Lower leg skin (tissue), 4 donors: ENCODE data around the gene GLUL. TPM values are rescaled to one million over a fixed set of nuclear protein-coding genes. Genes with fewer than 3 reads are reported as not detected.

ENCODE experiments used
- DNase-seq, 2 donors: peaks; one replicate each; pipeline ENCODE4 v3.0.0-alpha.2; 2019; ENCODE audit warnings: low spot score in 2 of 2
- H3K4me3 ChIP-seq: fragments of 200-600 bp; sonication (generic); 2 replicates; pipeline ENCODE4 v1.5.1; 2017; ENCODE audit warnings: mild to moderate bottlenecking, low read depth; ENCODE audit not compliant: poor library complexity, severe bottlenecking
- POLR2A ChIP-seq, 2 donors: fragments of 450-650 bp; IDR thresholded peaks; one replicate each; pipeline ENCODE4 v1.6.1; 2016 to 2017; ENCODE audit warnings: antibody characterized with exemption in 2 of 2, mild to moderate bottlenecking in 1 of 2, moderate library complexity in 1 of 2
- WGBS, 2 donors: methylation state at CpG; one replicate each; pipeline ENCODE4 v1.1.5; 2018; 5-methylcytosine and 5-hydroxymethylcytosine counted together
- intact Hi-C: fragments of 100-400 bp; cut with DNase I; formaldehyde crosslinking; loops from one replicate; pipeline ENCODE4 v1.15.0; 2023; ENCODE audit warnings: low total_unique reads
- total RNA-seq, 4 donors: library from RNA; depleted of rRNA; stranded (reverse); fragments of >200 nt; gene quantifications; one replicate each; pipeline ENCODE4 v1.1.0, GENCODE V29; 2016
- TF ChIP-seq, protein P1 (sequence below), 3 donors: fragments of 450-650 bp; IDR thresholded peaks; one replicate each; pipeline ENCODE4 v1.5.1; 2016; ENCODE audit warnings: antibody characterized with exemption in 3 of 3, mild to moderate bottlenecking in 3 of 3, moderate library complexity in 2 of 3

Gene GLUL
- total RNA-seq, 4 donors from 2014 or later, result 962 to 2,018 (median 1,391) TPM

DNA sequence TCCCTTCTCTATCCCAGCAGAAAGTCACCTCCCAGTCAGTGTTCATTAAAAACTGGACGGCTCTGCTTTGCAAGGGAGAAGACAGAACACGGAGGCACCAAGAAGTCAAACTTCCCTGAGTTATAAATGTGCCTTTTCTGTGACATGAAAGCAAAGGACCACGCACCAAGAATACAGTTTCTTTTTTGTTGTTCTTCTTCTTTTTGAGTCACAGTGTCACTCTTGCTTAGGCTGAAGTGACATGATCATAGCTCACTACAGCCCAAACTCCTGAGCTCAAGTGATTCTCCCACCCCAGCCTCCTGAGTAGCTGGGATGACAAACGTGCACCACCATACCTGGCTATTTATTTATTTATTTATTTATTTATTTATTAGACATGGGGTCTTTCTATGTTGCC is 22.7 kb downstream of the GLUL start:
- no peak for TF ChIP-seq POLR2A (IDR thresholded peaks at IDR 0.05)
- TF ChIP-seq, protein P1, sequence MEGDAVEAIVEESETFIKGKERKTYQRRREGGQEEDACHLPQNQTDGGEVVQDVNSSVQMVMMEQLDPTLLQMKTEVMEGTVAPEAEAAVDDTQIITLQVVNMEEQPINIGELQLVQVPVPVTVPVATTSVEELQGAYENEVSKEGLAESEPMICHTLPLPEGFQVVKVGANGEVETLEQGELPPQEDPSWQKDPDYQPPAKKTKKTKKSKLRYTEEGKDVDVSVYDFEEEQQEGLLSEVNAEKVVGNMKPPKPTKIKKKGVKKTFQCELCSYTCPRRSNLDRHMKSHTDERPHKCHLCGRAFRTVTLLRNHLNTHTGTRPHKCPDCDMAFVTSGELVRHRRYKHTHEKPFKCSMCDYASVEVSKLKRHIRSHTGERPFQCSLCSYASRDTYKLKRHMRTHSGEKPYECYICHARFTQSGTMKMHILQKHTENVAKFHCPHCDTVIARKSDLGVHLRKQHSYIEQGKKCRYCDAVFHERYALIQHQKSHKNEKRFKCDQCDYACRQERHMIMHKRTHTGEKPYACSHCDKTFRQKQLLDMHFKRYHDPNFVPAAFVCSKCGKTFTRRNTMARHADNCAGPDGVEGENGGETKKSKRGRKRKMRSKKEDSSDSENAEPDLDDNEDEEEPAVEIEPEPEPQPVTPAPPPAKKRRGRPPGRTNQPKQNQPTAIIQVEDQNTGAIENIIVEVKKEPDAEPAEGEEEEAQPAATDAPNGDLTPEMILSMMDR (IDR thresholded peaks at IDR 0.05), result no peak
- WGBS, 2 donors, result 66 to 73% methylated on average over 4 of the region's 4 CpGs
- no peak for DNase-seq
- intact Hi-C loops, result no loop called here
- H3K4me3 ChIP-seq, result no peak overlapping the region

DNA sequence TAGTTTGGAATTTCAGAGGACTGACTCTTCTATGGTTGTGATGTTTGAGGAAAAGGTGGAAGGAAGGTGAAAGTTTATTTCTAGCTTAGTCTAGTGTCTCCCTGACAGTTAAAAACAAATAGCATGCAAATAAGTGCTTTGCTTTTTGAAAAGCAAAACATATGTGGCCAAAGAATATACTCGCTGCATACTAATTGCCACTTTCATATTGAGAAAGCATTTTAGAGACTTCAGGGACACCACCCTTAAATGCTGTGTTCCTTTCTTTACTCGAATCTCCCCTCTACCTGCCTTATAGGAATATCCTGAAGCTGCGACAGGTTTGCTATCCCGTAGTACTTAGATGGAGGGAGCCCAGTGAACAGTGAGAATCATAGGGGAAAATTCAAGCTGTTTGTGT is 23.2 kb downstream of the GLUL start:
- WGBS, 2 donors, result 44 to 60% methylated on average over 4 of the region's 4 CpGs
- TF ChIP-seq, protein P1 (IDR thresholded peaks at IDR 0.05), result no peak
- no peak for TF ChIP-seq POLR2A (IDR thresholded peaks at IDR 0.05)
- DNase-seq, result peak in 1 of 2 donors; percentile 21
- intact Hi-C loops, result no loop called here
- H3K4me3 ChIP-seq, result no peak overlapping the region

DNA sequence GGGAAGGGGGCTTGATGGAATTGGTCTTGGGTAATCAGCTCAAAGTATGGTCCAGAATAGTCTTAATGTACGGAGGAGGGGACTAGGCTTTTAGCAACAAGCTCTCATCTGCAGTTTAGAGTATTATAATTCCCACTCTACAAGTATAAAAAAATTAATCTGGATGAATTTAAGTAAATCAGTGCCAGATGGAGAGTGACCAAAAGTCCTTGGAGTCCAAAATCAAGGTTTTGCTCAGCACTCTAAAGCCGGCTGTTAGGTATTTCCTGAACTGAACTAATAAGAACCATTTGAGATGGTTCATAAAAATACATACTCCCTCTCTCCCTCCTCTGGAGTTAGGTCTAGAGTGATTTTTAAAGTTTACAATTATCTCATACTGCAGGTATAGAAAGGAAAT is 23.7 kb downstream of the GLUL start:
- intact Hi-C loops, result no loop called here
- TF ChIP-seq POLR2A (IDR thresholded peaks at IDR 0.05), result no peak
- TF ChIP-seq, protein P1 (IDR thresholded peaks at IDR 0.05), result no peak
- 51 to 59% methylated on average over 2 of the region's 2 CpGs for WGBS, 2 donors
- H3K4me3 ChIP-seq, result no peak overlapping the region
- DNase-seq, result no peak

DNA sequence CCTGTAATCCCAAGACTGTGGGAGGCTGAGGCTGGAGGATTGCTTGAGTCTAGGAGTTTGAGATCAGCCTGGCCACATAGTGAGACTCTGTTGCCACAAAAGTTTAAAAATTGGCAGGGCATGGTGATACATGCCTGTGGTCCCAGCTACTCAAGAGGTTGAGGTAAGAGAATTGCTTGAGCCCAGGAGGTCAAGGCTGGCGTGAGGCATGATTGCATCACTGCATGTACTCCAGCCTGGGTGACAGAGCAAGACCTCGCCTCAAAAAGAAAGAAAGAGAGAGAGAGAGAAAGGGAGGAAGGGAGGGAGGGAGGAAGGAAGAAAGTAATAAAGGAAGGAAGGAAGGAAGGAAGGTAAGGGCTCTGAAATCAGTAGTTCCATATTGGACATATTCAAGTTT is 25.0 kb downstream of the GLUL start:
- H3K4me3 ChIP-seq, result no peak overlapping the region
- TF ChIP-seq POLR2A (IDR thresholded peaks at IDR 0.05), result no peak
- TF ChIP-seq, protein P1 (IDR thresholded peaks at IDR 0.05), result no peak
- WGBS, 2 donors, result 97 to 100% methylated on average over 2 of the region's 2 CpGs
- intact Hi-C loops, result no loop called here
- peak in 1 of 2 donors; percentile 48 for DNase-seq

DNA sequence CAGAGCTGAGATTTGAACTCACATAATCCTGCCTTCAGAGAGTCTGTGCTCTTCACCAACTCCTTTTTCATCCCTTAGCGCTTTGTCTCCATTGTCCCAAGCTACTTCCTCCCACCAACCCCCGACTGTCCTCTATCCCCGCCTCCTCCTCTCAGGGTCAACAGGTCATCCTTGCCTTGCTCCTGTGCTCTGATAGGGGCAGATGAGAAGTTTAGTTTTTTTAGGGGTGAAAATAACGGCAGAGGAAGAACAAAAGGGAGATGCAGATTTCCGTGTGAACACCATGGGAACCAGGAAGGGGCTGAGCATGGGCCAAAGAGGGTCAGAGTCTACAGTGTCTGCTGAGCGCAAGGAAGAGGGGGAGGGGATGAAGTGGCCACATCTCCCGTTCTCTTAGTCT is 31.9 kb downstream of the GLUL start:
- TF ChIP-seq, protein P1 (IDR thresholded peaks at IDR 0.05), result no peak
- no peak for TF ChIP-seq POLR2A (IDR thresholded peaks at IDR 0.05)
- 75 to 78% methylated on average over 7 of the region's 7 CpGs for WGBS, 2 donors
- peak in 1 of 2 donors; percentile 36 for DNase-seq
- intact Hi-C loops, result no loop called here
- no peak overlapping the region for H3K4me3 ChIP-seq

DNA sequence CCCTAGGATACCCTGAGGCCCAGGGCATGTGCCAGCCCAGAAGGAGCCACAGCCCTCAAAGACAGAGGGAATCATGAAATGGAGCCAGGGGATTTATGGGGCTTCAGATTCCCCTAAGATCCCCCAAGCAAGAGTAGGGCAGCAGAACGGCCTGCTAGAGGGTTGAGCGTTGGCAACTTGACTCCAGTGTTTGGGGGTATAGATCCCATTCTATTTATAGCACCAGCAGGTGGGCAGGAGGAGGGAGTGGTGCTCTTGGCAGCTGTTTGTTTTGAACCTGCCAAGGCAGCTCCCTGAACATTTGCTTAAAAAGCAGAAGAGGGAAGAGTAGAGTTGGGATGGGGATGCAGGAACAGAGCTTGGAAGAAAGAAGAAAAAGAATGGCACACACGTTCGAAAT is 33.7 kb downstream of the GLUL start:
- H3K4me3 ChIP-seq, result no peak overlapping the region
- WGBS, 2 donors, result 50 to 51% methylated on average over 4 of the region's 4 CpGs
- intact Hi-C loops, result no loop called here
- TF ChIP-seq, protein P1 (IDR thresholded peaks at IDR 0.05), result no peak
- TF ChIP-seq POLR2A (IDR thresholded peaks at IDR 0.05), result no peak
- DNase-seq, result peak in 1 of 2 donors; percentile 42
